IgD-negative memory B cell (primary cell): Measurements from ENCODE around the gene CDK6. TPM values are rescaled to one million over a fixed set of nuclear protein-coding genes. Genes with fewer than 3 reads are reported as not detected.
A peak's percentile ranks its signal among the peaks of the same experiment; 100 is the strongest.

Experiments
- H3K27ac Mint-ChIP-seq, 3 donors: one replicate each; pipeline ENCODE4 v1.8.0; 2020 to 2022; ENCODE audit warnings: mild to moderate bottlenecking in 3 of 3, mixed read lengths in 3 of 3, moderate library complexity in 1 of 3
- H3K27me3 Mint-ChIP-seq: one replicate; pipeline ENCODE4 v1.8.0; 2021; ENCODE audit warnings: mixed read lengths
- H3K36me3 Mint-ChIP-seq: one replicate; pipeline ENCODE4 v1.8.0; 2020; ENCODE audit warnings: mild to moderate bottlenecking, mixed read lengths
- H3K4me1 Mint-ChIP-seq, 3 donors: one replicate each; pipeline ENCODE4 v1.8.0; 2020 to 2022; ENCODE audit warnings: mixed read lengths in 3 of 3, mild to moderate bottlenecking in 1 of 3
- H3K4me3 Mint-ChIP-seq, 4 donors: one replicate each; pipeline ENCODE4 v1.8.0; 2020 to 2022; ENCODE audit warnings: mild to moderate bottlenecking in 4 of 4, mixed read lengths in 4 of 4, moderate library complexity in 3 of 4
- H3K9me3 Mint-ChIP-seq, 3 donors: one replicate each; pipeline ENCODE4 v1.8.0; 2020 to 2021; ENCODE audit warnings: mixed read lengths in 3 of 3, mild to moderate bottlenecking in 1 of 3
- polyA plus RNA-seq: library from polyadenylated mRNA; unstranded; fragments of 300-500 nt; fragmentation: Illumina TruSeq; gene quantifications from one replicate; pipeline ENCODE4 v1.2.3, GENCODE V29; 2021

Gene CDK6
- polyA plus RNA-seq, 1 donor from 2014 or later = 7.9 TPM

- no peak overlapping the region for H3K4me3 Mint-ChIP-seq
- H3K36me3 Mint-ChIP-seq = peaks cover 12% of the 10 kb centered on the region
- H3K9me3 Mint-ChIP-seq = no peaks in the 10 kb centered on the region
- no peaks in the 10 kb centered on the region for H3K27me3 Mint-ChIP-seq
- no peaks in the 10 kb centered on the region for H3K4me1 Mint-ChIP-seq
- H3K27ac Mint-ChIP-seq = no peak overlapping the region
These were observed 130.5 kb downstream of the CDK6 start for GRCh38 chr7:92705831-92706230.

- Mint-ChIP-seq H3K9me3 (no peaks in the 10 kb centered on the region), H3K27ac (no peak overlapping the region), H3K4me1 (no peaks in the 10 kb centered on the region), H3K27me3 (no peaks in the 10 kb centered on the region), H3K4me3 (no peak overlapping the region), H3K36me3 (peaks cover 9% of the 10 kb centered on the region)
These were observed 131.5 kb downstream of the CDK6 start for GRCh38 chr7:92704858-92705257.

GRCh38 chr7:92702535-92702934 lies 133.8 kb downstream of the CDK6 start:
- Mint-ChIP-seq H3K27me3 (no peaks in the 10 kb centered on the region), H3K27ac (no peak overlapping the region), H3K36me3 (peaks cover 9% of the 10 kb centered on the region), H3K4me1 (no peaks in the 10 kb centered on the region), H3K9me3 (no peaks in the 10 kb centered on the region), H3K4me3 (no peak overlapping the region)

GRCh38 chr7:92699966-92700514 lies 136.3 kb downstream of the CDK6 start:
- H3K27me3 Mint-ChIP-seq = no peaks in the 10 kb centered on the region
- peaks cover 0 to 1% (median 0%) of the 10 kb centered on the region in 3 donors for H3K4me1 Mint-ChIP-seq
- H3K9me3 Mint-ChIP-seq = no peaks in the 10 kb centered on the region
- no peak overlapping the region for H3K27ac Mint-ChIP-seq
- H3K4me3 Mint-ChIP-seq = no peak overlapping the region
- peaks cover 3% of the 10 kb centered on the region for H3K36me3 Mint-ChIP-seq

- Mint-ChIP-seq H3K4me1 (peaks cover 0 to 1% (median 0%) of the 10 kb centered on the region in 3 donors), H3K4me3 (no peak overlapping the region), H3K36me3 (peaks cover 3% of the 10 kb centered on the region), H3K27me3 (no peaks in the 10 kb centered on the region), H3K9me3 (no peaks in the 10 kb centered on the region), H3K27ac (no peak overlapping the region)
These were observed 136.8 kb downstream of the CDK6 start for GRCh38 chr7:92699560-92699959.

- Mint-ChIP-seq H3K27me3 (no peaks in the 10 kb centered on the region), H3K27ac (no peak overlapping the region), H3K9me3 (no peaks in the 10 kb centered on the region), H3K4me1 (peaks cover 0 to 1% (median 0%) of the 10 kb centered on the region in 3 donors), H3K36me3 (peaks cover 3% of the 10 kb centered on the region), H3K4me3 (no peak overlapping the region)
These were observed 138.0 kb downstream of the CDK6 start for GRCh38 chr7:92698237-92698841.

- no peaks in the 10 kb centered on the region for H3K27me3 Mint-ChIP-seq
- H3K9me3 Mint-ChIP-seq = no peaks in the 10 kb centered on the region
- H3K27ac Mint-ChIP-seq = no peak overlapping the region
- peaks cover 0 to 1% (median 0%) of the 10 kb centered on the region in 3 donors for H3K4me1 Mint-ChIP-seq
- H3K36me3 Mint-ChIP-seq = peaks cover under 1% of the 10 kb centered on the region
- H3K4me3 Mint-ChIP-seq = no peak overlapping the region
These were observed 139.0 kb downstream of the CDK6 start for GRCh38 chr7:92697414-92697813.

- Mint-ChIP-seq H3K9me3 (no peaks in the 10 kb centered on the region), H3K4me3 (no peak overlapping the region), H3K4me1 (peaks cover 0 to 1% (median 0%) of the 10 kb centered on the region in 3 donors), H3K36me3 (no peaks in the 10 kb centered on the region), H3K27me3 (no peaks in the 10 kb centered on the region), H3K27ac (no peak overlapping the region)
These were observed 139.4 kb downstream of the CDK6 start for GRCh38 chr7:92697012-92697411.

GRCh38 chr7:92696584-92696983 lies 139.8 kb downstream of the CDK6 start:
- peaks cover 1 to 2% (median 1%) of the 10 kb centered on the region in 3 donors for H3K4me1 Mint-ChIP-seq
- H3K9me3 Mint-ChIP-seq = no peaks in the 10 kb centered on the region
- no peaks in the 10 kb centered on the region for H3K36me3 Mint-ChIP-seq
- H3K27ac Mint-ChIP-seq = no peak overlapping the region
- H3K27me3 Mint-ChIP-seq = no peaks in the 10 kb centered on the region
- H3K4me3 Mint-ChIP-seq = no peak overlapping the region

GRCh38 chr7:92695308-92696261 lies 140.8 kb downstream of the CDK6 start:
- Mint-ChIP-seq H3K9me3 (no peaks in the 10 kb centered on the region), H3K36me3 (no peaks in the 10 kb centered on the region), H3K27ac (peak overlapping the region in 1 of 3 donors; percentile 11), H3K27me3 (no peaks in the 10 kb centered on the region), H3K4me3 (peak overlapping the region in 1 of 4 donors; percentile 31), H3K4me1 (peaks cover 1 to 5% (median 2%) of the 10 kb centered on the region in 3 donors)

- Mint-ChIP-seq H3K36me3 (no peaks in the 10 kb centered on the region), H3K9me3 (no peaks in the 10 kb centered on the region), H3K27me3 (no peaks in the 10 kb centered on the region), H3K4me3 (no peak overlapping the region), H3K27ac (no peak overlapping the region), H3K4me1 (peaks cover 1 to 5% (median 2%) of the 10 kb centered on the region in 3 donors)
These were observed 142.2 kb downstream of the CDK6 start for GRCh38 chr7:92694211-92694610.

GRCh38 chr7:92693519-92693918 lies 142.9 kb downstream of the CDK6 start:
- no peaks in the 10 kb centered on the region for H3K36me3 Mint-ChIP-seq
- H3K27ac Mint-ChIP-seq = no peak overlapping the region
- no peaks in the 10 kb centered on the region for H3K27me3 Mint-ChIP-seq
- peaks cover 1 to 5% (median 2%) of the 10 kb centered on the region in 3 donors for H3K4me1 Mint-ChIP-seq
- H3K4me3 Mint-ChIP-seq = no peak overlapping the region
- no peaks in the 10 kb centered on the region for H3K9me3 Mint-ChIP-seq

GRCh38 chr7:92691578-92691977 lies 144.8 kb downstream of the CDK6 start:
- no peaks in the 10 kb centered on the region for H3K9me3 Mint-ChIP-seq
- no peaks in the 10 kb centered on the region for H3K36me3 Mint-ChIP-seq
- H3K27ac Mint-ChIP-seq = no peak overlapping the region
- peaks cover 1 to 5% (median 2%) of the 10 kb centered on the region in 3 donors for H3K4me1 Mint-ChIP-seq
- no peaks in the 10 kb centered on the region for H3K27me3 Mint-ChIP-seq
- no peak overlapping the region for H3K4me3 Mint-ChIP-seq

GRCh38 chr7:92685136-92686042 lies 151.0 kb downstream of the CDK6 start:
- Mint-ChIP-seq H3K9me3 (no peaks in the 10 kb centered on the region), H3K27me3 (no peaks in the 10 kb centered on the region), H3K36me3 (no peaks in the 10 kb centered on the region), H3K4me3 (no peak overlapping the region), H3K27ac (no peak overlapping the region), H3K4me1 (peaks cover 0 to 3% (median 0%) of the 10 kb centered on the region in 3 donors)
